Astrocyte of the cerebellum (primary cell): ENCODE results near the gene CGN.

ENCODE experiments used
- DNase-seq: peaks from one replicate; pipeline ENCODE4 v3.0.0-alpha.2; 2011; ENCODE audit warnings: low read depth
- H3K4me3 ChIP-seq: 2 replicates; pipeline ENCODE4 v1.5.1; 2011; ENCODE audit warnings: mild to moderate bottlenecking, low read depth, low read length, moderate library complexity
- in situ Hi-C: cut with HindIII; loops from 2 replicates; pipeline ENCODE4 v1.10.0; 2017; ENCODE audit warnings: low sequenced_read_pairs
- TF ChIP-seq, protein P1 (sequence below): IDR thresholded peaks from 2 replicates; pipeline ENCODE4 v1.5.1; 2012; ENCODE audit warnings: low read length, low read depth, moderate library complexity, mild to moderate bottlenecking; ENCODE audit errors: missing control alignments

CGN gene

GRCh38 chr1:151475175-151475574, 36.0 kb upstream of the CGN start:
- TF ChIP-seq, protein P1, sequence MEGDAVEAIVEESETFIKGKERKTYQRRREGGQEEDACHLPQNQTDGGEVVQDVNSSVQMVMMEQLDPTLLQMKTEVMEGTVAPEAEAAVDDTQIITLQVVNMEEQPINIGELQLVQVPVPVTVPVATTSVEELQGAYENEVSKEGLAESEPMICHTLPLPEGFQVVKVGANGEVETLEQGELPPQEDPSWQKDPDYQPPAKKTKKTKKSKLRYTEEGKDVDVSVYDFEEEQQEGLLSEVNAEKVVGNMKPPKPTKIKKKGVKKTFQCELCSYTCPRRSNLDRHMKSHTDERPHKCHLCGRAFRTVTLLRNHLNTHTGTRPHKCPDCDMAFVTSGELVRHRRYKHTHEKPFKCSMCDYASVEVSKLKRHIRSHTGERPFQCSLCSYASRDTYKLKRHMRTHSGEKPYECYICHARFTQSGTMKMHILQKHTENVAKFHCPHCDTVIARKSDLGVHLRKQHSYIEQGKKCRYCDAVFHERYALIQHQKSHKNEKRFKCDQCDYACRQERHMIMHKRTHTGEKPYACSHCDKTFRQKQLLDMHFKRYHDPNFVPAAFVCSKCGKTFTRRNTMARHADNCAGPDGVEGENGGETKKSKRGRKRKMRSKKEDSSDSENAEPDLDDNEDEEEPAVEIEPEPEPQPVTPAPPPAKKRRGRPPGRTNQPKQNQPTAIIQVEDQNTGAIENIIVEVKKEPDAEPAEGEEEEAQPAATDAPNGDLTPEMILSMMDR: no peak
- in situ Hi-C loops: no loop called here
- H3K4me3 ChIP-seq: no peak overlapping the region
- no peak for DNase-seq

- in situ Hi-C loops: no loop called here
- TF ChIP-seq, protein P1: no peak
- H3K4me3 ChIP-seq: no peak overlapping the region
- DNase-seq: no peak
These were observed 35.1 kb upstream of the CGN start for GRCh38 chr1:151476083-151476482.

GRCh38 chr1:151477066-151477465, 34.1 kb upstream of the CGN start:
- H3K4me3 ChIP-seq: no peak overlapping the region
- in situ Hi-C loops: no loop called here
- DNase-seq: no peak
- TF ChIP-seq, protein P1: no peak

DNA sequence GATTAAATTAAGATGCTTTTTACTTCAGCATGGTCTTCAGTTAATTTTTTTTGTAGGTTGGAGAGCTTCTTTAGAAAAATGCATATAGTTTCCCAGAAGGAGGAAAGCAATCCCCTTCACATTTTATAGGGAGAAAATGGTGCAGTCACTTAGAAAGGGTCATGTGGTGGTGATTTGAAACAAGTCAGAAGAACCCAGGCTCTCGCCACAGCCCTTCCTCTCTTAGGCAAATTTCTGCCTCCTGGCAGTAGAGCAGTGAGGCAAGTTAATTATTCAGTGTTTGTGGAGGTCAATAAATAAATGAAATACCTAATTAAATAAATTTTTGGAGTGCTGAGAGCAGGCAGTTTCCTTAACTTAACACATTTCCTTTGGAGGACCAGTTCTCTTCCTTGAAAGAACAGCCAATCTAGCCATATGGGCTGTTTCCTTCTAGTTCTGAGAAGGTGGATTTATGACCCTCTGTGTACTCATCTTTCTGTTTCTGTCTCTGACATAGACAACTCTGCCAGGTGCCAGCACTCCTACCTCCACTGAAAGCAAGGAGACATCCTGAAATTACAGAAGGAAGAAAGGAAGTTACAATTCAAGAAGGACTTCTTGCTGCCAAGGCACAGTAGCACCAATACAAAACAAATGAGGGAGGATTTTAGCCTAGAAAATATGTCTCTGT, 32.9 kb upstream of the CGN start:
- TF ChIP-seq, protein P1: no peak
- in situ Hi-C loops: no loop called here
- H3K4me3 ChIP-seq: no peak overlapping the region
- no peak for DNase-seq

DNA sequence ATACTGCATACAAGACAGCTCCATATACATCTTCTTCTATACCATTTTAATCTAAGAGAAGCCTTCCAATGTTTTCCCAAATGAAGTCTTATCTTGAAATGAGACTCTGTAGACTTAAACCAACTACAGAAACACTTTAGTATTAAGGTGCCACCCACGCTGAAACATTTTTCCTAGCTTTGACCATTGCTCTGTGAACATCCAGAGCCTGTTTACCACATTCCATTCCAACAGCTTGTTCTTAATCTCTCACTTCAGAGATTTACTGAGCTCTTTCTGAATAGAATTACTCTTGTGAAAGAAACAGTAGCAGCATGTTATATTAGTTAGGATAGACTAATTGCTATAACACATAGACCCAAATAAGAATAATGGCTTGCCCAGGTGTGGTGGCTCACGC, 32.3 kb upstream of the CGN start:
- no peak overlapping the region for H3K4me3 ChIP-seq
- DNase-seq: no peak
- TF ChIP-seq, protein P1: no peak
- in situ Hi-C loops: no loop called here

DNA sequence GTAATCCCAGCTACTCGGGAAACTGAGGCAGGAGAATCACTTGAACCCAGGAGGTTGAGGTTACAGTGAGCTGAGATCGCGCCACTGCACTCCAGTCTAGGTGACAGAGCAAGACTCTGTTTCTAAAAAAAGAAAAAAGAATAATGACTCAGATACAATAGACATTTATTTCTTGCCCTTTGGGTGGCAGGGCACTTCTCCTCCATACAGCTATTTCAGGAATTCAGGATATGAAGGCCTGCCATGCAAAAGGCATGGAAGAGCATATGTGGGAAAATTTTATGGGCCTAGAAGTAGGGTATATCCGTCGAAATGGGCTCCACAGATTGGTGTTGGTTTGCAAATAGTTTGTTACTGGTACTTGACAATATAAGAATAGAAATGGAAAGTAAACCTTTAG, 31.7 kb upstream of the CGN start:
- TF ChIP-seq, protein P1: no peak
- in situ Hi-C loops: no loop called here
- no peak overlapping the region for H3K4me3 ChIP-seq
- DNase-seq: no peak
